Immature natural killer cell (primary cell): ENCODE results near the gene PLA2G4D. TPM values are rescaled to one million over a fixed set of nuclear protein-coding genes. Genes with fewer than 3 reads are reported as not detected.

Experiments used
- DNase-seq, 3 donors: peaks; one replicate each; pipeline ENCODE4 v3.0.0; 2022; ENCODE audit warnings: mixed read lengths in 1 of 3
- H3K27ac Mint-ChIP-seq, 6 donors: one replicate each; pipeline ENCODE4 v1.8.0; 2020; ENCODE audit warnings: mixed read lengths in 6 of 6, mild to moderate bottlenecking in 5 of 6, inconsistent platforms in 4 of 6, moderate library complexity in 3 of 6
- H3K27me3 Mint-ChIP-seq, 3 donors: one replicate each; pipeline ENCODE4 v1.8.0; 2020 to 2021; ENCODE audit warnings: low read depth in 3 of 3, mild to moderate bottlenecking in 3 of 3, mixed read lengths in 3 of 3, moderate library complexity in 3 of 3, inconsistent platforms in 1 of 3
- H3K36me3 Mint-ChIP-seq, 3 donors: one replicate each; pipeline ENCODE4 v1.8.0; 2020; ENCODE audit warnings: mixed read lengths in 3 of 3, inconsistent platforms in 2 of 3, mild to moderate bottlenecking in 2 of 3
- H3K4me1 Mint-ChIP-seq, 2 donors: one replicate each; pipeline ENCODE4 v1.8.0; 2020; ENCODE audit warnings: inconsistent platforms in 2 of 2, mild to moderate bottlenecking in 2 of 2, mixed read lengths in 2 of 2, moderate library complexity in 1 of 2
- H3K4me3 Mint-ChIP-seq, 5 donors: one replicate each; pipeline ENCODE4 v1.8.0; 2020; ENCODE audit warnings: mild to moderate bottlenecking in 5 of 5, mixed read lengths in 5 of 5, inconsistent platforms in 3 of 5, moderate library complexity in 3 of 5
- H3K9me3 Mint-ChIP-seq, 6 donors: one replicate each; pipeline ENCODE4 v1.8.0; 2020; ENCODE audit warnings: mild to moderate bottlenecking in 6 of 6, mixed read lengths in 6 of 6, inconsistent platforms in 4 of 6, moderate library complexity in 3 of 6
- polyA plus RNA-seq, 3 donors: library from polyadenylated mRNA; unstranded; fragments of 300-500 nt; fragmentation: Illumina TruSeq; gene quantifications; one replicate each; pipeline ENCODE4 v1.2.3, GENCODE V29; 2021

PLA2G4D gene
- polyA plus RNA-seq, 3 donors from 2014 or later, result not detected

GRCh38 chr15:42133356-42133755 is 39.0 kb upstream of the PLA2G4D start:
- Mint-ChIP-seq H3K27ac (no peak overlapping the region), H3K36me3 (no peaks in the 10 kb centered on the region), H3K27me3 (peaks cover 0 to 12% (median 3%) of the 10 kb centered on the region in 3 donors), H3K4me3 (no peak overlapping the region), H3K9me3 (no peaks in the 10 kb centered on the region), H3K4me1 (no peaks in the 10 kb centered on the region)
- DNase-seq, result no peak

- Mint-ChIP-seq H3K27ac (no peak overlapping the region), H3K9me3 (no peaks in the 10 kb centered on the region), H3K4me1 (no peaks in the 10 kb centered on the region), H3K4me3 (no peak overlapping the region), H3K36me3 (no peaks in the 10 kb centered on the region), H3K27me3 (peaks cover 2 to 14% (median 5%) of the 10 kb centered on the region in 3 donors)
- no peak for DNase-seq
Observed at GRCh38 chr15:42131826-42132806, 37.8 kb upstream of the PLA2G4D start.

- DNase-seq, result no peak
- peaks cover 2 to 12% (median 5%) of the 10 kb centered on the region in 3 donors for H3K27me3 Mint-ChIP-seq
- no peaks in the 10 kb centered on the region for H3K9me3 Mint-ChIP-seq
Observed at GRCh38 chr15:42131006-42131405, 36.6 kb upstream of the PLA2G4D start.

GRCh38 chr15:42130246-42130986 is 36.1 kb upstream of the PLA2G4D start:
- no peak for DNase-seq
- no peaks in the 10 kb centered on the region for H3K9me3 Mint-ChIP-seq
- no peak overlapping the region for H3K27ac Mint-ChIP-seq
- H3K36me3 Mint-ChIP-seq, result no peaks in the 10 kb centered on the region
- peaks cover 2 to 10% (median 3%) of the 10 kb centered on the region in 3 donors for H3K27me3 Mint-ChIP-seq
- no peak overlapping the region for H3K4me3 Mint-ChIP-seq
- H3K4me1 Mint-ChIP-seq, result no peaks in the 10 kb centered on the region

More at GRCh38 chr15:42131006-42131405, 36.6 kb upstream of the PLA2G4D start:
- no peak overlapping the region for H3K4me3 Mint-ChIP-seq
- H3K27ac Mint-ChIP-seq, result no peak overlapping the region
- no peaks in the 10 kb centered on the region for H3K4me1 Mint-ChIP-seq
- no peaks in the 10 kb centered on the region for H3K36me3 Mint-ChIP-seq

- no peak for DNase-seq
- peaks cover 2 to 8% (median 2%) of the 10 kb centered on the region in 3 donors for H3K27me3 Mint-ChIP-seq
- no peak overlapping the region for H3K4me3 Mint-ChIP-seq
- H3K36me3 Mint-ChIP-seq, result no peaks in the 10 kb centered on the region
- no peaks in the 10 kb centered on the region for H3K4me1 Mint-ChIP-seq
- H3K27ac Mint-ChIP-seq, result no peak overlapping the region
- H3K9me3 Mint-ChIP-seq, result no peaks in the 10 kb centered on the region
Observed at GRCh38 chr15:42129364-42129763, 35.0 kb upstream of the PLA2G4D start.

GRCh38 chr15:42128476-42128875 is 34.1 kb upstream of the PLA2G4D start:
- Mint-ChIP-seq H3K36me3 (no peaks in the 10 kb centered on the region), H3K9me3 (no peaks in the 10 kb centered on the region)
- no peak for DNase-seq

GRCh38 chr15:42123546-42123945 is 29.2 kb upstream of the PLA2G4D start:
- H3K4me3 Mint-ChIP-seq, result no peak overlapping the region

More at GRCh38 chr15:42128476-42128875, 34.1 kb upstream of the PLA2G4D start:
- H3K27me3 Mint-ChIP-seq, result peaks cover 2 to 8% (median 2%) of the 10 kb centered on the region in 3 donors
- no peaks in the 10 kb centered on the region for H3K4me1 Mint-ChIP-seq
- H3K4me3 Mint-ChIP-seq, result no peak overlapping the region
- H3K27ac Mint-ChIP-seq, result no peak overlapping the region

GRCh38 chr15:42121682-42122081 is 27.3 kb upstream of the PLA2G4D start:
- H3K4me3 Mint-ChIP-seq, result no peak overlapping the region
- H3K36me3 Mint-ChIP-seq, result no peaks in the 10 kb centered on the region
- H3K27me3 Mint-ChIP-seq, result peaks cover 0 to 4% (median 0%) of the 10 kb centered on the region in 3 donors
- H3K4me1 Mint-ChIP-seq, result no peaks in the 10 kb centered on the region
- H3K9me3 Mint-ChIP-seq, result no peaks in the 10 kb centered on the region
- no peak for DNase-seq
- H3K27ac Mint-ChIP-seq, result no peak overlapping the region

More at GRCh38 chr15:42123546-42123945, 29.2 kb upstream of the PLA2G4D start:
- Mint-ChIP-seq H3K9me3 (no peaks in the 10 kb centered on the region), H3K4me1 (no peaks in the 10 kb centered on the region), H3K27ac (no peak overlapping the region), H3K27me3 (peaks cover 2 to 6% (median 2%) of the 10 kb centered on the region in 3 donors), H3K36me3 (no peaks in the 10 kb centered on the region)
- DNase-seq, result no peak

- Mint-ChIP-seq H3K4me3 (no peak overlapping the region), H3K36me3 (no peaks in the 10 kb centered on the region), H3K27ac (no peak overlapping the region), H3K27me3 (peaks cover 0 to 6% (median 0%) of the 10 kb centered on the region in 3 donors), H3K4me1 (no peaks in the 10 kb centered on the region), H3K9me3 (no peaks in the 10 kb centered on the region)
- no peak for DNase-seq
Observed at GRCh38 chr15:42121021-42121420, 26.7 kb upstream of the PLA2G4D start.

GRCh38 chr15:42120285-42120684 is 25.9 kb upstream of the PLA2G4D start:
- Mint-ChIP-seq H3K9me3 (no peaks in the 10 kb centered on the region), H3K27ac (no peak overlapping the region), H3K27me3 (peaks cover 0 to 6% (median 2%) of the 10 kb centered on the region in 3 donors), H3K36me3 (no peaks in the 10 kb centered on the region), H3K4me3 (no peak overlapping the region), H3K4me1 (no peaks in the 10 kb centered on the region)
- no peak for DNase-seq

- DNase-seq, result no peak
- peaks cover 0 to 6% (median 2%) of the 10 kb centered on the region in 3 donors for H3K27me3 Mint-ChIP-seq
- H3K4me1 Mint-ChIP-seq, result no peaks in the 10 kb centered on the region
- H3K4me3 Mint-ChIP-seq, result no peak overlapping the region
- H3K9me3 Mint-ChIP-seq, result no peaks in the 10 kb centered on the region
- no peak overlapping the region for H3K27ac Mint-ChIP-seq
- H3K36me3 Mint-ChIP-seq, result no peaks in the 10 kb centered on the region
Observed at GRCh38 chr15:42119446-42119760, 25.0 kb upstream of the PLA2G4D start.

- no peaks in the 10 kb centered on the region for H3K36me3 Mint-ChIP-seq
- no peak for DNase-seq
- no peak overlapping the region for H3K4me3 Mint-ChIP-seq
- H3K9me3 Mint-ChIP-seq, result no peaks in the 10 kb centered on the region
- peaks cover 1 to 6% (median 2%) of the 10 kb centered on the region in 3 donors for H3K27me3 Mint-ChIP-seq
- H3K27ac Mint-ChIP-seq, result no peak overlapping the region
- H3K4me1 Mint-ChIP-seq, result no peaks in the 10 kb centered on the region
Observed at GRCh38 chr15:42118650-42119445, 24.5 kb upstream of the PLA2G4D start.

- Mint-ChIP-seq H3K27ac (no peak overlapping the region), H3K9me3 (no peaks in the 10 kb centered on the region), H3K4me1 (no peaks in the 10 kb centered on the region), H3K27me3 (peaks cover 6 to 11% (median 8%) of the 10 kb centered on the region in 3 donors), H3K4me3 (no peak overlapping the region), H3K36me3 (no peaks in the 10 kb centered on the region)
- no peak for DNase-seq
Observed at GRCh38 chr15:42111924-42112323, 17.6 kb upstream of the PLA2G4D start.
